Globus pallidus (tissue), 1 donor: ENCODE data around the gene OR5M3.

Experiments
- DNase-seq: peaks from one replicate; pipeline ENCODE4 v3.0.0-alpha.2; 2015; ENCODE audit warnings: low spot score

The OR5M3 gene

DNA sequence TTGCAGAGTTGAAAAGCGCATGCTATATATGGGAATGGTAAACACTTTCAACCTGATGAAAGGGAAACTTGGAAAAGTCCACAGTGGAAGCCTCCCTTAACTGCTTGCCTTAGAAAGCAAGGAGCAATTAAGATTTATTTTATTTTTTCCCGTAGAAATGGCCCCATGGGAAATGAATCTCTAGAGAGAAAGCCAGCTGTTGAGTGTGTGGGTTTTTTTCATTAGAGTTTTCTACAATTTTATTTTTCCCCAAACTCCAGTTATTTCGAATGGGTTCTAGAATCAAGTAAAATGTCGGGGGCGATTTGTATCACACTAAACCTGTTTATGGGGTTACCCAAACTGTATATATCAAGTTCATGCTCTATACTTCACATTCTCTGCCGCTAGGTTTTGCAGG is at the start of gene OR5M3:
OR5M3 (minus strand) TSS at position 101 of the 400 bp plus-strand sequence. CDS start 2,855 bp downstream, outside the sequence.
- no peak for DNase-seq

DNA sequence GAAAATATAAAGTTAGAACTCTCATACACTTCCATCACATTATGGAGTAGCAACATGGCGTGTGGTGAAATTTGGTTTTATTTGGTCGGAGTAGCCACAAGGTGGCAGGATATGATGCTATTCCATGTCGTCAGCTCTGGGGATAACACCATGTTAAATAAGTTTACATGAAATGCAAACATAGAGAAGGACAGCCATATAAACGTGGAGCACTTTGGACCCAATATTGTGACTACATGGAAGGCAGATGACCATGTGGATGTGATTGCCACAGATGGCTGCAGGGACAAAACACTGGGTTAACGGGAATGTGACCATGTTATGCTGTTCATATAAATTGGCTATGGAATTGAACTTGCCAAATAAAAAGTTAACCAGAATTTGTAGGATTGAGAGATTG is 48.9 kb upstream of the OR5M3 start:
- no peak for DNase-seq

DNA sequence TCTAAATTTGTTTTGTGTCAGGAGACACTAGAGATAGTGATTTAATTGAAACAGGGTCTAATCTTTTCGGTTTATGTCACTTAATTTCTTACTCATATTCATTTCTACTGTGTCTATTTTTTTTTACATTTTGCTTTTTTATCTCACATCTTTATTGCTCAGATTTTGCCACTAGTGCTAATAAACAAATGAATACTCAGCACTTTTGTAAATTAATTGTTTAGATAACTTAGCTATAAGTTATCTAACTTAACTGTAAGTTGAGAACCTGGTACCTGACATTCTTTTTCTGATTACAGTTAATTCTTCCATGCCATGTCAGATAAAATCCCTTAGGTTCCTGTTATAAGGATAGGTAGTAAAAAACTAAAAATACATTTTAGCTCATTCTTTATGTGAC is 40.1 kb upstream of the OR5M3 start:
- DNase-seq, result no peak

DNA sequence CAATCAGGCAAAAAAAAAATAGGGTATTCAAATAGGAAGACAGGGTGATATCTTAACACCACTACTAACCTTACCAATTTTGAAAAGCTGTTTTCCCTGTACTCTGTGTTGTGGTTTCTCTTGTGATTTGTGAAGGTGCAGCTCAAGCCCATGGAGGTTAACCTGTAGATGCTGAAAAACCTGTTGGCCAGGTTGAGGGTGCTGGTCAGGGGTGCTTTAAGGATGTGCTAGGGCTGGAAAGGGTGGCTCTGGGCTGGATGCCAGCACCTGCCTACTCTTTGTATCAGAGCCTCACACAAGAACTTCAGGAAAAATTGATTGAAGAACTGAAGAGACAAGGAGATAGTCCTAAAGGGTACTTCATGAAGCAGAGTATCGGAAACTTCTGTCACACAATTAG is 36.3 kb upstream of the OR5M3 start:
- DNase-seq, result no peak

DNA sequence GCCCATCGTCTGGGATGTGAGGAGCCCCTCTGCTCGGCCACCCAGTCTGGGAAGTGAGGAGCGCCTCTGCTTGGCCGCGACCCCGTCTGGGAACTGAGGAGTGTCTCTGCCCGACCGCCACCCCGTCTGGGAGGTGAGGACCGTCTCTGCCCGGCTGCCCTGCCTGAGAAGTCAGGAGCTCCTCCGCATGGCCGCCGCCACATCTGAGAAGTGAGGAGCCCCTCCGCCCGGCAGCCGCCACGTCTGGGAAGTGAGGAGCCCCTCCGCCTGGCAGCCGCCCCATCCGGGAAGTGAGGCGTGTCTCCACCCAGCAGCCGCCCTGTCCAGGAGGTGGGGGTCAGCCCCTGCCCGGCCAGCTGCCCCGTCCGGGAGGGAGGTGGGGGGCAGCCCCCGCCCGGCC is 23.9 kb upstream of the OR5M3 start:
- DNase-seq, result no peak

DNA sequence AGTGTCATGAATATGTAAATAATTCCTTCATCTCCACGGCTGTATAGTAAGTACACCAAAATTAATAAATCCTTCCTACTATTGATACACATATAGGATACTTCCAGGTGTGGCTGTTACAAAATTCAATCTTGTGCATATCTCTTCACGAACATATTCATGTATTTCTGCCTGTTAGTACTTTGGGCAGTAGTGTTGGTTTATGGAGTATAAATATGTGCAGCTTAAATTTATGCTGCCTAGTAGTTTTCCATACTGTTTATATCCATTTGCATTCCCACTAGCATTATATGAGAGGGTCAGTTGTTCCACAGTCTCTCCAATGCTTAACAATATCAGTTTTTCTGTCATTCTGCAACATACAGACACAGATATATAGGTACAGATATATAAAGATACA is 22.0 kb upstream of the OR5M3 start:
- no peak for DNase-seq

DNA sequence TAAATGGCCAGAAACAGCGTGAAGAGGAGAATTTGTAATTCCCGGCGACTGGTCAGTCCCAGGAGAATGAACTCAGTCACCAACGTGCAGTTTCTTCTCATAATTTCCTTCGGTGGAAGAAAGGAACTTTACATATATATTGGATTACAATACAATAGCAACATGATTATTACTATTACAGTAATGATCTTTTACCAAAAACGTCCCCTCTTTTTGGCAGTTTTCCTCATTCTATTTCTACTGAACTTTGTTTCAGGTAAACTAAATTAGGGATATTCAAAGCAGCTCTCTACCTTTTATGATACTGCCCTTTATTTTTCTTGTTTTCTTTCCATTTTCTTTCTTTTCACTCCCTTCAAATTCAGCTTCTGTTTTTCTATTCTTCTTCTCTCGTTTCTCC is 18.1 kb upstream of the OR5M3 start, which contains the start of gene OR5M8:
OR5M8 (minus strand) TSS at position 101 of the 400 bp plus-strand sequence; CDS start at position 101, 0 bp downstream.
- DNase-seq, result no peak

DNA sequence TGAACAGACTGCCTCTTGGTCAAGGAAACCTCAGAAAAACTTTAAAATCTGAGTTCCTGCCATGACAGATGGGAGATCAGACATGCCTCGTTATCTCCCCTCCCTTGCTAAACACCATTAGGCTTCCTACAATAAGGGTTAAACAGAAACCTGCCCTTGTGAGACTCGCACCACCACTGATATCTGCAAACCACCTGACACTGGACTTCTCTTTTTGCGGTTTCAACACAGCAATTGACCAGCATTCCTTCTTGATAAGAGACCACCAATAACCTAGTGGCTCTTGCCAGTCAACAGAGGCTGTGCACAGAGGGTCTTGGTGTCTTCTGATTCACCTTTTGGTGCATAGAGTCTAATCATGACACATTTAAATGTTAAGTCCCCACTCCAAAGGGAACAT is 13.6 kb upstream of the OR5M3 start:
- DNase-seq, result no peak

DNA sequence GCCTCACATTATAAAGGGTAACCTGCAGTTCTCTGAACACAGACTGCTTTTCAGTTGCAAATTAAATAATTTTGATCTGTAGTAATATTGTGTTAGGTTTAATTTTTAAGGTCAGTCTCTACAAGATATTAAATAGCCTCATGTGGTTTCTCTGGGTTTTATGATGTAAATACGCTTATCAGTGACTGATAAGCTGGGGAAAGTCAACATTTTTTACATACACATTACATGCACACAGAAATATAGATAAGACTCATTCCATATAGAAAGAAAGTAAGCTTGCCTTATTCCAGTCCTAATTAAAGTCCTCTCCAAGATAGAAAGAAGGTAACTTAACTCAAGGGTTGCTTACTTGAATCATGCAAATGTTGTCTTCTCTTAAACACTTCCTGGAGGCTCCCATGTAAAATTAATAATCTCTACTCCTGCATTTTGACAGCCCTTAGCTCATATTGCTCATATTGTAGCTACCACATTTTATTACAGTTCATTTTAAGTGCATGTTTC is 1.6 kb upstream of the OR5M3 start:
- DNase-seq, result no peak

DNA sequence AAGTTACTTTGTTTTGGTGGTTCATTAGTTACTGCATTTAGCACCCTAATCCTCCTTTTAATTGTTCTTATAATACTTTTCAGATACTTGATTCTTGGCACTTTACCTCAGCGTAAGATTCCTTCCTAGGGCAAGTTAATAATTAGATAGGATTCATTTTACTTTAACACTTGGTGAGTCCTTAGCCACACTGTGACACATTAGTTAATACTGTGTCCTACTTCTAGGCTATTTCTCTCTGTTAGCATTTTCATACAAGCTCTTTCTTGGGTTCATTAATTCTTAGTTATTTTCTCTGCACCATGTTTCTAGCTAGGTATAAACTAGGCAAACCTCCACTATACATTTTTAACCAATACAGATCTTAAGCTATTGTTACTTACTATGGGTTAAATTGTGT is 16.1 kb downstream of the OR5M3 start:
- DNase-seq, result no peak

DNA sequence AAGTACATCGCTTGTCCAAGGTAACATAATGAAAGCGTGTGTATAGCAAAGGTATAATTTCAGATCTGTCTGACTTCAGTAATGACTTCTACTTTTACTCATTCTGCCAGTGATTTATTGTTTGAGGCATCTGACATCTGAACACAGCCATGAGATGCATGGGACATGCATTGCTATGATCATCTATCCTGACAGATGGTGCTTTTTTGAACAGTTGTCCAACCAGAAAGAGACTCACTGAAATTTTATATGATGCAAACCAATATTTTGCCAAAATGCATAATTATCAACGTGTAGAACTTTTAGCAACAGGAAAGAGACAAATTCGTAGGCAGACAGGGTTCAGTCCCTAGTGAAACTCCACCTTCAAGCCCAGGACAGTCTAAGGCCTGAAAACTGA is 19.6 kb downstream of the OR5M3 start:
- no peak for DNase-seq
